SK-N-SH treated with all-trans-retinoic acid at 6 μM for 48 hours (cell line): ENCODE measurements around the gene NPTX1.

Source experiments
- ATAC-seq: fragments of 200-7000 bp; cut with Tn5 transposase; 3 replicates; pipeline ENCODE4 v1.9.1; 2020; ENCODE audit warnings: mild to moderate bottlenecking, moderate library complexity
- PPARA ChIP-seq: fragments of 250-450 bp; sonication (Bioruptor Pico); IDR thresholded peaks from 2 replicates; pipeline ENCODE4 v1.5.0; 2020; ENCODE audit warnings: mild to moderate bottlenecking, borderline replicate concordance
- RARB ChIP-seq: fragments of 250-450 bp; sonication (Bioruptor Pico); IDR thresholded peaks from 2 replicates; pipeline ENCODE4 v1.8.0; 2021; ENCODE audit warnings: mild to moderate bottlenecking, moderate library complexity
- TOX ChIP-seq: fragments of 250-450 bp; sonication (Bioruptor Pico); IDR thresholded peaks from 2 replicates; pipeline ENCODE4 v1.8.0; 2021; ENCODE audit warnings: mild to moderate bottlenecking, moderate library complexity, borderline replicate concordance
- ZNF8 ChIP-seq: fragments of 450-650 bp; formaldehyde crosslinking; IDR thresholded peaks from 2 replicates; pipeline ENCODE4 v1.5.0; 2020; ENCODE audit warnings: mild to moderate bottlenecking, moderate library complexity
- TF ChIP-seq, protein P1 (sequence below): fragments of 250-450 bp; sonication (Bioruptor Pico); IDR thresholded peaks from 2 replicates; pipeline ENCODE4 v1.8.0; 2021; ENCODE audit warnings: low read depth, mild to moderate bottlenecking, moderate library complexity, borderline replicate concordance
- TF ChIP-seq, protein P2 (sequence below): fragments of 250-450 bp; sonication (Bioruptor Pico); IDR thresholded peaks from 2 replicates; pipeline ENCODE4 v1.5.0; 2020; ENCODE audit warnings: mild to moderate bottlenecking, moderate library complexity
- TF ChIP-seq, protein P3 (sequence below): fragments of 250-450 bp; sonication (Bioruptor Pico); IDR thresholded peaks from 2 replicates; pipeline ENCODE4 v1.8.0; 2020; ENCODE audit warnings: mild to moderate bottlenecking, moderate library complexity, borderline replicate concordance

Gene NPTX1

DNA sequence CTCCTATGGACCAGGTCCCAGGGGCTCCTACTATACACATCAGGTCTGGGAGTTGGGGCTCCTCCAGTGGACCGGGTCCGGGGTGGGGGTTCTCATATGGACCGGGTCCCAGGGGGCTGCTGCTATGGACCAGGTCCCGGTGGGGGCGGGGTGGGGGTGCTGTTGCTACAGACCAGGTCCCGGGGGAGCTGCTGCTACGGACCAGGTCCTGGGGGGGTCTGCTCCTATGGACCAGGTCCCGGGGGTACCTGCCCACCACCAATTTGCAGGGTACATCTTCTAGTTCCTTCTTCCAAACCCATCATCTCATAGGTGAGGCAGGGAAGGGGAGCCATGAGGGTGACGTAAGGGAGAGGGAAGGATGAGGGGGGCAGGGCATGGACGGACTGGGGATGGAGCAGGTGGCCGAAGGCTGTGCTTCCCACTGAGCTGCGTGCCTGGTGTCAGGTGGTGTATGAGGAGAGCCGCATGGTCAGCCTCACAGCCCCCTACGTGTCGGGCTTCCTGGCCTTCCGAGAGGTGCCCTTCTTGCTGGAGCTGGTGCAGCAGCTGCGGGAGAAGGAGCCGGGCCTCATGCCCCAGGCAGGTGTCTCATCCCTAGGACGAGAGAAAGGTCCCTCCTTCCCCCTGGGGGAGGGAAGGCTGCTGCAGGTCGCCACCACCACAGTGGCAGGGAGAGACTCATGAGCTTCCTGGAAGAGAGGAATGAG, 54.9 kb downstream of the NPTX1 start (continued):
- TF ChIP-seq, protein P1, sequence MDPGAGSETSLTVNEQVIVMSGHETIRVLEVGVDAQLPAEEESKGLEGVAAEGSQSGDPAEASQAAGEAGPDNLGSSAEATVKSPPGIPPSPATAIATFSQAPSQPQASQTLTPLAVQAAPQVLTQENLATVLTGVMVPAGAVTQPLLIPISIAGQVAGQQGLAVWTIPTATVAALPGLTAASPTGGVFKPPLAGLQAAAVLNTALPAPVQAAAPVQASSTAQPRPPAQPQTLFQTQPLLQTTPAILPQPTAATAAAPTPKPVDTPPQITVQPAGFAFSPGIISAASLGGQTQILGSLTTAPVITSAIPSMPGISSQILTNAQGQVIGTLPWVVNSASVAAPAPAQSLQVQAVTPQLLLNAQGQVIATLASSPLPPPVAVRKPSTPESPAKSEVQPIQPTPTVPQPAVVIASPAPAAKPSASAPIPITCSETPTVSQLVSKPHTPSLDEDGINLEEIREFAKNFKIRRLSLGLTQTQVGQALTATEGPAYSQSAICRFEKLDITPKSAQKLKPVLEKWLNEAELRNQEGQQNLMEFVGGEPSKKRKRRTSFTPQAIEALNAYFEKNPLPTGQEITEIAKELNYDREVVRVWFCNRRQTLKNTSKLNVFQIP (CRISPR knock-in tag) = no peak

DNA sequence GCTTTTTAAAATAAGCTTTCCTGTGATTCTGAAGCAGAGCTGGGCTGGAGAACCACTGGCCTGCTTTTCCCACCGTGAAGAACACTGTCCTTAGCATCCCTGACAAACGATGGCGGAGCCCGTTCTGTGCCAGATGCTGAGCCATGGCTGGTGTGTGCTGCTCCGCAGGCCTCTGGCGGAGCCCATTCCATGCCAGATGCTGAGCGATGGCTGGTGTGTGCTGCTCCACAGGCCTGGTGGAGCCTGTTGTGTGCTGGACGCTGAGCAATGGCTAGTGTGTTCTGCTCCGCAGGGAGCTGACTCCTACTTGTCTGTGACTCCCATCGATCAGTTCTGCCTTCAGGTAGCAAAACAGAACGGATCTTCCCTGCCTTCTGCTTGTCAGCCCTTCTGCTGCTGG, 57.2 kb downstream of the NPTX1 start:
- TF ChIP-seq, protein P2, sequence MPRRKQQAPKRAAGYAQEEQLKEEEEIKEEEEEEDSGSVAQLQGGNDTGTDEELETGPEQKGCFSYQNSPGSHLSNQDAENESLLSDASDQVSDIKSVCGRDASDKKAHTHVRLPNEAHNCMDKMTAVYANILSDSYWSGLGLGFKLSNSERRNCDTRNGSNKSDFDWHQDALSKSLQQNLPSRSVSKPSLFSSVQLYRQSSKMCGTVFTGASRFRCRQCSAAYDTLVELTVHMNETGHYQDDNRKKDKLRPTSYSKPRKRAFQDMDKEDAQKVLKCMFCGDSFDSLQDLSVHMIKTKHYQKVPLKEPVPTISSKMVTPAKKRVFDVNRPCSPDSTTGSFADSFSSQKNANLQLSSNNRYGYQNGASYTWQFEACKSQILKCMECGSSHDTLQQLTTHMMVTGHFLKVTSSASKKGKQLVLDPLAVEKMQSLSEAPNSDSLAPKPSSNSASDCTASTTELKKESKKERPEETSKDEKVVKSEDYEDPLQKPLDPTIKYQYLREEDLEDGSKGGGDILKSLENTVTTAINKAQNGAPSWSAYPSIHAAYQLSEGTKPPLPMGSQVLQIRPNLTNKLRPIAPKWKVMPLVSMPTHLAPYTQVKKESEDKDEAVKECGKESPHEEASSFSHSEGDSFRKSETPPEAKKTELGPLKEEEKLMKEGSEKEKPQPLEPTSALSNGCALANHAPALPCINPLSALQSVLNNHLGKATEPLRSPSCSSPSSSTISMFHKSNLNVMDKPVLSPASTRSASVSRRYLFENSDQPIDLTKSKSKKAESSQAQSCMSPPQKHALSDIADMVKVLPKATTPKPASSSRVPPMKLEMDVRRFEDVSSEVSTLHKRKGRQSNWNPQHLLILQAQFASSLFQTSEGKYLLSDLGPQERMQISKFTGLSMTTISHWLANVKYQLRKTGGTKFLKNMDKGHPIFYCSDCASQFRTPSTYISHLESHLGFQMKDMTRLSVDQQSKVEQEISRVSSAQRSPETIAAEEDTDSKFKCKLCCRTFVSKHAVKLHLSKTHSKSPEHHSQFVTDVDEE = no peak
- TF ChIP-seq PPARA (CRISPR knock-in tag) = no peak
- no peak for ATAC-seq

DNA sequence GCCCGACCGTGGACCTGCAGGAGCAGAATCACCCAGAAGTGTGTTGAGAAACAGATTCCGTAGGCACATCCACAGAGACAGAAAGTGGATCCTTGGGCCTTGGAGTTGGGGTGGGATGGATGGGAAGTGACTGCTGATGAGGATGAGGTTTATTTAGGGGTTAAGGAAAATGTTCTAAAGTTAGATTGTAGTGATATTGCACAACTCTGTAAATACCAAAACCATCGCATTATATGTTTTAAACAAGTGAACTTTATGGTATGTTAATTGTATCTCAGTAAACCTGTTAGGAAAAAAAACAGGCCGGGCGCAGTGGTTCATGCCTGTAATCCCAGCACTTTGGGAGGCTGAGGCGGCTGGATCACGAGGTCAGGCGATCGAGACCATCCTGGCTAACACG, 57.8 kb downstream of the NPTX1 start:
- ATAC-seq = no peak
- TF ChIP-seq TOX (CRISPR knock-in tag) (no peak), RARB (CRISPR knock-in tag) (no peak), ZNF8 (CRISPR knock-in tag) (no peak)
- TF ChIP-seq, protein P3, sequence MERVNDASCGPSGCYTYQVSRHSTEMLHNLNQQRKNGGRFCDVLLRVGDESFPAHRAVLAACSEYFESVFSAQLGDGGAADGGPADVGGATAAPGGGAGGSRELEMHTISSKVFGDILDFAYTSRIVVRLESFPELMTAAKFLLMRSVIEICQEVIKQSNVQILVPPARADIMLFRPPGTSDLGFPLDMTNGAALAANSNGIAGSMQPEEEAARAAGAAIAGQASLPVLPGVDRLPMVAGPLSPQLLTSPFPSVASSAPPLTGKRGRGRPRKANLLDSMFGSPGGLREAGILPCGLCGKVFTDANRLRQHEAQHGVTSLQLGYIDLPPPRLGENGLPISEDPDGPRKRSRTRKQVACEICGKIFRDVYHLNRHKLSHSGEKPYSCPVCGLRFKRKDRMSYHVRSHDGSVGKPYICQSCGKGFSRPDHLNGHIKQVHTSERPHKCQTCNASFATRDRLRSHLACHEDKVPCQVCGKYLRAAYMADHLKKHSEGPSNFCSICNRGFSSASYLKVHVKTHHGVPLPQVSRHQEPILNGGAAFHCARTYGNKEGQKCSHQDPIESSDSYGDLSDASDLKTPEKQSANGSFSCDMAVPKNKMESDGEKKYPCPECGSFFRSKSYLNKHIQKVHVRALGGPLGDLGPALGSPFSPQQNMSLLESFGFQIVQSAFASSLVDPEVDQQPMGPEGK (CRISPR knock-in tag) = no peak
